GM12875 (cell line): ENCODE results near the gene AGPAT2.

Experiments
- H3K4me3 ChIP-seq: one replicate; pipeline ENCODE4 v1.5.1; 2011; ENCODE audit warnings: low read depth, low read length, control low read depth
- CTCF ChIP-seq: IDR thresholded peaks from 2 replicates; pipeline ENCODE4 v1.5.1; 2011; ENCODE audit warnings: low read depth, mild to moderate bottlenecking, control low read depth, inconsistent platforms, low read length, moderate library complexity, borderline replicate concordance; ENCODE audit not compliant: insufficient read depth

The AGPAT2 gene

GRCh38 chr9:136676920-136677686 is 10.2 kb downstream of the AGPAT2 start:
- no peak overlapping the region for H3K4me3 ChIP-seq
- no peak for TF ChIP-seq CTCF

GRCh38 chr9:136676297-136676794 is 10.9 kb downstream of the AGPAT2 start:
- TF ChIP-seq CTCF = no peak
- H3K4me3 ChIP-seq = no peak overlapping the region

- no peak for TF ChIP-seq CTCF
These were observed 11.6 kb downstream of the AGPAT2 start for GRCh38 chr9:136675477-136676296.

GRCh38 chr9:136674786-136675349 is 12.4 kb downstream of the AGPAT2 start:
- TF ChIP-seq CTCF = no peak
- H3K4me3 ChIP-seq = no peak overlapping the region

More at GRCh38 chr9:136675477-136676296, 11.6 kb downstream of the AGPAT2 start:
- no peak overlapping the region for H3K4me3 ChIP-seq

- TF ChIP-seq CTCF = no peak
- no peak overlapping the region for H3K4me3 ChIP-seq
These were observed 13.1 kb downstream of the AGPAT2 start for GRCh38 chr9:136673975-136674785.

GRCh38 chr9:136673088-136673974 is 13.9 kb downstream of the AGPAT2 start:
- no peak overlapping the region for H3K4me3 ChIP-seq
- TF ChIP-seq CTCF = no peak
